ENCODE data around the gene FRY. TPM values are rescaled to one million over a fixed set of nuclear protein-coding genes. Genes with fewer than 3 reads are reported as not detected.

The FRY gene
- total and polyA plus RNA-seq, 2 donors from 2014 or later = 21.8 to 69.5 TPM

DNA sequence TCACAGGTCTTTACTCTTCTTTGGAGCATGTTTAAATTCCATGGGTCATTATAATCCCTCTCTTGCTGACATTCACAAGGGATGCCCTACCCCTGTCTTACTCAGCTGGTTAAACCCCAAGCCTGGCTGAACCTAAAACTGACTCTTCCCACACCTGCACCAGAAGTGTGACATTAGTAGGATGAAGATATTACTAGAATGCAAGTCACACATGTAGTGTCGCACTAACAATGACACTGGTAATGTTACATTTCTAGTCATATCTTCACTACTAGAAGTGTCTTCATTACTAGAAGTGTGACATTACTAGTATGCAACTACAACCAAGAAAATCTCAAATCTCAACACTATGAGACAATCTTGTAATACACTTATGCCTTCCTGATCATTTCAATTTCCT lies 269.3 kb downstream of the FRY start:
- no peaks in the 10 kb centered on the region for H3K36me3 ChIP-seq (ENCODE audit: control insufficient read depth in 2 of 3, insufficient read depth in 3 of 3, low read length in 3 of 3)
- TF ChIP-seq, protein P1, sequence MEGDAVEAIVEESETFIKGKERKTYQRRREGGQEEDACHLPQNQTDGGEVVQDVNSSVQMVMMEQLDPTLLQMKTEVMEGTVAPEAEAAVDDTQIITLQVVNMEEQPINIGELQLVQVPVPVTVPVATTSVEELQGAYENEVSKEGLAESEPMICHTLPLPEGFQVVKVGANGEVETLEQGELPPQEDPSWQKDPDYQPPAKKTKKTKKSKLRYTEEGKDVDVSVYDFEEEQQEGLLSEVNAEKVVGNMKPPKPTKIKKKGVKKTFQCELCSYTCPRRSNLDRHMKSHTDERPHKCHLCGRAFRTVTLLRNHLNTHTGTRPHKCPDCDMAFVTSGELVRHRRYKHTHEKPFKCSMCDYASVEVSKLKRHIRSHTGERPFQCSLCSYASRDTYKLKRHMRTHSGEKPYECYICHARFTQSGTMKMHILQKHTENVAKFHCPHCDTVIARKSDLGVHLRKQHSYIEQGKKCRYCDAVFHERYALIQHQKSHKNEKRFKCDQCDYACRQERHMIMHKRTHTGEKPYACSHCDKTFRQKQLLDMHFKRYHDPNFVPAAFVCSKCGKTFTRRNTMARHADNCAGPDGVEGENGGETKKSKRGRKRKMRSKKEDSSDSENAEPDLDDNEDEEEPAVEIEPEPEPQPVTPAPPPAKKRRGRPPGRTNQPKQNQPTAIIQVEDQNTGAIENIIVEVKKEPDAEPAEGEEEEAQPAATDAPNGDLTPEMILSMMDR (IDR thresholded peaks at IDR 0.05; ENCODE audit: borderline replicate concordance, extremely low read depth, insufficient read depth) = no peak
- intact Hi-C loops (cut with DNase I) = no loop called here
- no peak overlapping the region for H3K9ac ChIP-seq (ENCODE audit: low read length in 3 of 3)
- FAIRE-seq (no peak), DNase-seq (no peak)
- H3K4me1 ChIP-seq (ENCODE audit: control insufficient read depth in 2 of 3, insufficient read depth in 2 of 3, low read depth in 1 of 3, low read length in 3 of 3) = no peaks in the 10 kb centered on the region
- H3K27ac ChIP-seq (ENCODE audit: low read depth in 2 of 2, low read length in 2 of 2) = no peak overlapping the region
- H3K27me3 ChIP-seq (ENCODE audit: control insufficient read depth, insufficient read depth, low read length) = no peaks in the 10 kb centered on the region
- no peak overlapping the region for H3K4me3 ChIP-seq (ENCODE audit: low read length in 3 of 3)
- no peaks in the 10 kb centered on the region for H3K9me3 ChIP-seq (ENCODE audit: control insufficient read depth in 2 of 3, insufficient read depth in 1 of 3, low read length in 3 of 3)

GRCh38 chr13:32302461-32302860 lies 270.9 kb downstream of the FRY start:
- no peaks in the 10 kb centered on the region for H3K9me3 ChIP-seq (ENCODE audit: control insufficient read depth in 2 of 3, insufficient read depth in 1 of 3, low read length in 3 of 3)
- H3K4me3 ChIP-seq (ENCODE audit: low read length in 3 of 3) = no peak overlapping the region
- no peak overlapping the region for H3K27ac ChIP-seq (ENCODE audit: low read depth in 2 of 2, low read length in 2 of 2)
- TF ChIP-seq, protein P1 (IDR thresholded peaks at IDR 0.05; ENCODE audit: borderline replicate concordance, extremely low read depth, insufficient read depth) = no peak
- FAIRE-seq = no peak
- intact Hi-C loops (cut with DNase I) = no loop called here
- no peak for DNase-seq
- no peaks in the 10 kb centered on the region for H3K27me3 ChIP-seq (ENCODE audit: control insufficient read depth, insufficient read depth, low read length)
- no peaks in the 10 kb centered on the region for H3K4me1 ChIP-seq (ENCODE audit: control insufficient read depth in 2 of 3, insufficient read depth in 2 of 3, low read depth in 1 of 3, low read length in 3 of 3)
- no peak overlapping the region for H3K9ac ChIP-seq (ENCODE audit: low read length in 3 of 3)
- H3K36me3 ChIP-seq (ENCODE audit: control insufficient read depth in 2 of 3, insufficient read depth in 3 of 3, low read length in 3 of 3) = no peaks in the 10 kb centered on the region

- Histone ChIP-seq H3K4me1 (ENCODE audit: control insufficient read depth in 2 of 3, insufficient read depth in 2 of 3, low read depth in 1 of 3, low read length in 3 of 3) (no peaks in the 10 kb centered on the region), H3K4me3 (ENCODE audit: low read length in 3 of 3) (no peak overlapping the region), H3K27ac (ENCODE audit: low read depth in 2 of 2, low read length in 2 of 2) (no peak overlapping the region), H3K27me3 (ENCODE audit: control insufficient read depth, insufficient read depth, low read length) (no peaks in the 10 kb centered on the region), H3K36me3 (ENCODE audit: control insufficient read depth in 2 of 3, insufficient read depth in 3 of 3, low read length in 3 of 3) (no peaks in the 10 kb centered on the region), H3K9ac (ENCODE audit: low read length in 3 of 3) (no peak overlapping the region), H3K9me3 (ENCODE audit: control insufficient read depth in 2 of 3, insufficient read depth in 1 of 3, low read length in 3 of 3) (no peaks in the 10 kb centered on the region)
- TF ChIP-seq, protein P1 (IDR thresholded peaks at IDR 0.05; ENCODE audit: borderline replicate concordance, extremely low read depth, insufficient read depth) = no peak
- no peak for FAIRE-seq
- DNase-seq = no peak
- intact Hi-C loops (cut with DNase I) = no loop called here
Observed at GRCh38 chr13:32305646-32306045, 274.1 kb downstream of the FRY start.

All from kidney (tissue), 14 donors.